ENCODE data around the gene EIF2S2.

EIF2S2 gene

DNA sequence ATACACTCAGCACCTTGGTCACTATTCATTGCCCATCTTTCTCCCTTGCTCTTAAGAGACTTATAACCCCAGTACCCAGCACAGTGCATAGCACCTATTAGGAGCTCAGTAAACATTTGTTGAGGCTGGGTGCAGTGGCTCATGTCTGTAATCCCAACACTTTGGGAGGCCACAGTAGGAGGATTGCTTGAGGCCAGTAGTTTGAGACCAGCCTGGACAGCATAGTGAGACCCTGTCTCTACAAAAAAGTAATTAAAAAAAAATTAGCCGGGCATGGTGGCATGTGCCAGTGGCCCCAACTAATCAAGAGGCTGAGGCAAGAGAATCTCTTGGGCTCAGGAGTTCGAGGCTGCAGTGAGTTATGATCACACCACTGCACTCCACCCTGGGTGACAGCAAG lies 8.2 kb upstream of the EIF2S2 start:
- FAIRE-seq, result no peak

DNA sequence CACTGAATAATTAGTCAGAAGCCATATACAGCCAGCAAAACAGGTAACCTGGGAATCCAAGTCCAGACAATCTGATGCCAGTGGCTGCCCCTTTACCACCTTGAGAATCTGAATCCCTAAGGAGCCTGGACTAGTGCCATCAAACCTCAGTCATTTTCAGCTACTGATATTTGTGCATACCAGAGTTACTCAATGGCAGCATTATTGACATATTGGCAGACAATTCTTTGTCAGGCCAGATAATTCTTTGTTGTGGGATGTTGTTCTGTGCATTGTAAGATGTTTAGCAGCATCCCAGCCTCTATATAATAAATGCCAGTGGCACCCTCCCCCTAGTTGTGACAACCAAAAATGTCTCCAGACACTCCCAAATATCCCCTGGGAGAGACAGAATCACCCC lies 3.2 kb upstream of the EIF2S2 start:
- FAIRE-seq, result no peak

DNA sequence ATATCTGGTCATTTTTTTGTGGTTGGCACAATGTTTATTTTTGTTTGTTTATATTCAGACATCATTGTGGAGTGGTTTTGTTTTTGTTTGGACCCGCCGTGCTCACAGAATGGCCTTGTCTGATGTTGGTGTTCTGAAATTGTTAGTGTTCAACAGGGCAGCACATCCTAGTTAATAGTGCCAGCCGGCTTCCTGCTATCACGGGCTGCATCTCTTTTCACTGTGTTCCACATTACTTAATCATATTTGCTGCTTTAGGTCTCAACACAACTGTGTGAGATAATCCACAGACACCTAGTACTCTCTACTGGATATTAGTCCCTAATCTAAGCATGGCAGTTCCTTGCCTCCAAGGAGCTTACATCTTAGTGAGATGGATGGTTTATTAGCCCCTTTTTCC lies 2.8 kb upstream of the EIF2S2 start:
- FAIRE-seq, result no peak

DNA sequence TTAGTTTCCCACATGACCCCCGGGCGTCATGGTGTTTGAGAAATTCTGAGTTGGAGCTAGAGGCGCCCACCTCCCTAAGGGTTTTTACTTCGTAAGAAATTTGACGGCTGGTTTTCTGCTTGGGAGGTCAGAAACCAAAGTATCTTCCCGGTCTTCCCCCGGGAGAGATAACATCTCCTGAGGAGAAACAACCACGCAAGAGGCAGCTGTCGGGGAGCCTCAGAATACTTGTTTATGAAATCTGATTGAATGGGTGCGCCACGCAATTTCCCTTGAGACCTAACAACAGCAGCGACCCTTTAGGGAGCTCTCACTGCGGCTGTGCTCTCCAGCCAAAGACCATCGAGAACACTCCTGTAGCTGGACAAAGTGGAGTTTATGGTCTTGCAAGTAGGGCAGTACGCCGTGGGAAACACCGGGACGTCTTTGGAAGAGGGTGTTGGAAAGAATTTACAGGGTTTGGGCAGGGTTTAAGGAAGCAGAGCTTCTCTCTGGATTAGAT lies 608 bp upstream of the EIF2S2 start:
- FAIRE-seq, result no peak

DNA sequence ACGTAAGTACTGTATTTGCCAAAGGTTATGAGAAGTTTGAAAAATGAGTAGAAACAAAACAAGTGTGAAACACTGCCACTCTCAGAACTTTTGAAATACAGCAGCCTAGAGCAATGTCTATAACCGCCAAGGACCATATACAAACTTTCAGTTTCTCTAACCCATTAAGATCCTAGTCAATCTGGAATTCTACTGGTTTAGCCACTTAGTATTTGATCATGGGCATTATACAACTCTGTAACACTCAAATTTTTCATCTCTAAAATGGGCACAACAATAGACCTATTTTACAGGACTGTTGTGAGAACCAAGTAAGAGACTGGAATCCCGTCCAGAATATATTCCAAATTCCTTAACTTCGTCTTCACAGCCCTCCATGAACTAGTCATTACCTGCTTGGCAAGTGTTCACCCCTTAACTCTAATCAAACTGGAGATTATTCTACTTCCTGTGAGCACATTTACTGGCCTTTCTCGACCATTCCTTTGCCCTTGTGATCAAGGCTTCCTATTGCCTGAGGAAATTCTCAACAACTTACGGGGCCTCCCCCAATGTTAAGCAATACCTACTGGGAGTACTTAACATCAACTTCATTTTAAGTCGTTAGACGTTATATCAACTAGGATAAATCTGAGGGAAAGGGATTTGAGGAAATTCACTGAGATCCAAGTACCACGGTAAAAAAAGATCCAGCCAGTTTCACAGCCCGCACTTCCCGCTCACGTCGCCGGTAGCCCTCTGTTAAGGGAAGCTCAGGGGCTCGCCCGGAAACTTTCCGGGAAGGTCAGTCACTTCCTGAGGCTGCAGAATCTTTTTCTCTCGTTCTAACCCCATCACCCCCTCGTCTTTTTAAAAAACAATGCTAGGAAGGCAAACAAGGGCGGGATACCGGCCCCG lies 1.1 kb downstream of the EIF2S2 start:
- FAIRE-seq, result no peak

DNA sequence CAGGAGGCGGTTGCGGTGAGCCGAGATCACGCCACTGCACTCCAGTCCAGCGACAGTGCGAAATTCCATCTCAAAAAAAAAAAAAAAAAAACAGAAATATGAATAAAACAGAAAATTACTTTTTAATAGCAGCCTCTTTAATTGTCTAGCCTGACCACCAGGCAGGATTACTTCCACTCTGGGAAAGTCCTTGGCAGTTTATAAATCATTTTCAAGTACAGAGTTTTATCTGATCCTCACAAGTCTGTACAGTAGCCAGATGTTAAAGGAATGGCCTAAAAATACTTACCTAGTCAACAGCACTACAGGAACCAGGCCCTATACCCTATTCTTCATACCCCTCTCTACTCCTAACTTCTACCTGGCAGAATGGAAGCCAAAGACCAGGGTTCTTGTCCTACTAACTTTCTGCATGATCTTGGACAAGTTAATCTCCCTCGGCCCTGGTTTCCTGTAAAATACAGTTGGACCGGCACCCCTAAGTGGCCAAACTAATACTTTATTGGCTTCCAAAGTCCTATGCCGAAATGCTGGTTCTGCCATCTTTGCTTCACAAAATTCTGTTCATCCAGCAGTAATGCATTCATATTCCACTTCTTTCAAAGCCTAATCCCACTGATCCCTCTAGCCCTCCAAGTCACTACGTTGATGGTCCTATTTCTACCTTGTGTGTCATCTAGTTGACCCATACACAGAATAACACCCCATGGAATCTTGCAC lies 1.9 kb downstream of the EIF2S2 start:
- FAIRE-seq, result no peak

DNA sequence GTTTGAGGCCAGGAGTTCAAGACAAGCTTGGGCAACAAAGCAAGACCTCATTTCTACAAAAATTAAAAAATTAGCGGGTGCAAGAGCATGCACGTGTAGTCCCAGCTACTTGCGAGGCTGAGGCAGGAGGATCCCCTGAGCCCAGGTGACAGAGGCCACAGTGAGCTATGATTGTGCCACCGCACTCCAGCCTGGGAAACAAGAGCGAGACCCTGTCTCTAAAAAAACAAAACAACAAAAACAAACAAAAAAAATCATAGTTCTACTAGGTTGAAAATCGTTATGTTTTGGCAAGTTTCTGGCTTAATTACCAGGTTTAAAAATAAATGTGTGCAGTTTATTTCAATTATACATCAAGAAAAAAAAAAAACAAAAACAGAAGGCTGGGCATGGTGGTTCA lies 2.6 kb downstream of the EIF2S2 start:
- no peak for FAIRE-seq

DNA sequence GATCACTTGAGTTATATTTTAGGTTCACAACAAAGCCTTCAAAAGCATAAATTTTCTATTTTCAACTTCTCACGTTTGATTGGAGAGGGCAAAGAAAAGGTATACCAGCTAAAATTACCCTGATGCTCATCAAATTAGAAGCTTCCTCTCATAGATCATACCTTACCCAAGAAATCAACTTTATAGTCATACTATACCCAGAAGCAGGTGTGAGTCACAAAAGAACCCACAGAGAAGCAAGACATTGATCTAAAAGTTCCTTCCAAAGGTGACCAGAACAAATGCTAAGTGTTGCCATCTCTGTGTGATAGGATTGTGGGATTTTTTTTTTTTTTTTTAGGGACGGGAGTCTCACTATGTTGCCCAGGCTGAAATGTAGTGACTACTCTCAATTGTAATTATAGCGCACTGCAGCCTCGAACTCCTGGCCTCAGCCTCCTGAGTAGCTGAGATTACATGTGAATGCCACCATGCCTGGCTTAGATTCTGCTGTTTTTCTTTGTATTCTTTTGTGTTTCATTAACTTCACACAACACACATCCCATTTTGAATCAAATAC lies 3.3 kb downstream of the EIF2S2 start:
- FAIRE-seq, result no peak

DNA sequence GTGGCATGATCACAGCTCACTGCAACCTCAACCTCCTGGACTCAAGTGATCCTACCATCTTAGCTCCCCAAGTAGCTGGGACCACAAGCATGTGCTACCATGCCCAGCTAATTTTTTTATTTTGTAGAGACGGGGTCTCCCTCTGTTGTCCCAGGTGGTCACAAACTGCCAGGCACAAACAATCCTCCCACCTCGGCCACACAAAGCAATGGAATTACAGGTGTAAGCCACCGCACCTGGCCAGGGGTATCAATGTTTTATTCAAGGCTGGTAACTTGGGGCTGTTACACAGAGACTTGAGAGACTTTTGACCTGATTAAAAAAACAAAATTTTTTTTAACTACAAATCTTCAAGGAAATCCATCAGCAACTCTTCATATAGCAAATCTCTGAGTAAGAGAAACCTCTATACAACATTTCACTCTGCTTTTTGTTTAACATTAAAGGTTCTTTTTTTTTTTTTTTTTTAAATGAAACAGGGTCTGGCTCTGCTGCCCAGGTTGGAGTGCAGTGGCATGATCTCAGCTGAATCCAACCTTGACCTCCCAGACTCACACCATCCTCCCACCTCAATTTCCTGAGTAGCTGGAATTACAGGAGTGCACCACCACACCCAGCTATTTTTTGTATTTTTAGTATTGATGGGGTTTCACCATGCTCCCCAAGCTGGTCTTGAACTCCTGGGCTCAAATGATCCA lies 5.9 kb downstream of the EIF2S2 start:
- no peak for FAIRE-seq

DNA sequence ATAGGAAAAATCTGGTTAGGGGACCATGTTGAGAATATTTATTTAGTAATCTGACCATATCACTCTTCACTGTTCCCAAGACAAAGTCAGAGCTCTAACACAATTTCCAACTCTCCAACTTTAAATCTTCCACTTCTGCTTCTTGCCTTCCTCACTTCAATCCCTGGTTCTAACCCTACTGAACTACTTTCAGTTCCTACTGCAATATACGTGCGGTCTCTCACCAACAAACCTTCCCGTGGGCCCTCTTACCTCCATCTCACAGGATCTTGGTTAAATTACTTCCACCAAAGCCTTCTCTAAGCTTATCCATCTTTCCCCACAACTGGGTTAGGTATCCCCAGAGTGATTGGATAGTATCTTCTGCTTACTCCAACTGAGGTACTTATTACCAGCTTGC lies 8.0 kb downstream of the EIF2S2 start:
- FAIRE-seq, result no peak

DNA sequence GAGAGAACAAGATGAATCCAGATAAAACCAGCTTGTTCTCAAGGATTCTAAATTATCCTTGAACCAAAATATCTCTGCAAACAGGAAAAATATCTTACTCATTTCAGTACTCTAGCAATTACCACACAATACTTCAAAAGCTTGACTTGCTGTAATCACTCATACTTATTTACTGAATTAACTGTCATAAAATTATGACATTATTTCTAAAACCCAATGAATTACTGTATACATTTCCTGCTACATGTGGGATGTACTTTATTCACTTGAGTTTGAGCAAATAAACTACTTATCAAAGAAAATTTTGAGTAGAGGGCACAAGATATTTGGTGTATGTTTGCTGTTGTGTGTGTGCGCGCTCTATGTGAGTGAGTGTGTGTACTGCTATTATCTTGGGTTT lies 9.7 kb downstream of the EIF2S2 start:
- no peak for FAIRE-seq

DNA sequence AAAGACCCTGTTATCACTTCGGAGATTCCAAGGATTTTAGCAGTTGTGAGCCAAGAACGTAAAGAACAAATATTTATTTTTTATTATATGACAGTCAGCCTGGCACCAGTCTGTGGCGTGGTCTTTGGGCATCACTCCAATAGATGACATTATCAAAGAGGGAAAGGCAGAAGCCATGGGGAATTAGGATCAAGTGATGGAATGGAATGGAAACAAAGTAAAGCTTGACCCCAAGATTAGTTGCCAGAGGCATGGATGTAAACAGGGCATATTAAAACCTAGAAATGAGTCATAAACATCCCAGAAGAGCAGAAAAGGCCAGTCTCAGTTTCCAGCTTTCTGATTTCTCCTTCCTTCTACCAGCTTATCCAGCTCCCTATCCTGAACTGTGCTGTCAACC lies 11.5 kb downstream of the EIF2S2 start:
- FAIRE-seq, result no peak

DNA sequence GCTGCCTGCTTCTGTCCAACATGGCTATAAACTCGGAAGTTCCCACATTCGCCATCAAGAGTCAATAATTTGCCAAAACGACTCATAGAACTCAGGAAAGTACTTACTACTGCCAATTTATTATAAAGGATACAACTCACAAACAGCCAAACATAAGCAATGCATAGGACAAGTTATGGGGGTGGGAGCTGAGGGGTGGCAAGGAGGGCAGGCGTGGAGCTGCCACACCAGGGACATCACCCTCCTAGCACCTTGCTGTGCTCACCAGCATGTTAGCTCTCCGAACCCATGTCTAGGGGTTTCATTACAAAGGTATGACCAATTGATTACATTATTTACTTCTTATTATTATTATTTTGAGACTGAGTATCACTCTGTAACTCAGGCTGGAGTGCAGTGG lies 12.4 kb downstream of the EIF2S2 start:
- no peak for FAIRE-seq

DNA sequence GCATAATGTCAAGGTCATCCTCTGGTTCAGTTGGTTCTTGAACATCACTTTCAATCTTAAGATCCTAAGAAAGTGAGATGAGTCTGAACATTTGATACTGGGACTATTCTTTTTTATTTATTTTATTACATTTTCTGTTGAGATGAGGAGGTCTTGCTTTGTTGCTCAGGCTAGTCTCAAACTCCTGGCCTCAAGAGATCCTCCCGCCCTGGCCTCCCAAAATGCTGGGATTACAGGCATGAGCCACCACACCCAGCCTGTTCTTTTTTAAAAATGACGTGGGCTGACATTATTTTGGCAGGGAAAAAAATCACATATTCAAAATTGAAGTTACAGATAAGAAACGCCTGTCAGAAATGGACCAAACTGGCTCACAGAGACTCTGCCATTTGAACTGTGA lies 13.5 kb downstream of the EIF2S2 start:
- FAIRE-seq, result no peak

DNA sequence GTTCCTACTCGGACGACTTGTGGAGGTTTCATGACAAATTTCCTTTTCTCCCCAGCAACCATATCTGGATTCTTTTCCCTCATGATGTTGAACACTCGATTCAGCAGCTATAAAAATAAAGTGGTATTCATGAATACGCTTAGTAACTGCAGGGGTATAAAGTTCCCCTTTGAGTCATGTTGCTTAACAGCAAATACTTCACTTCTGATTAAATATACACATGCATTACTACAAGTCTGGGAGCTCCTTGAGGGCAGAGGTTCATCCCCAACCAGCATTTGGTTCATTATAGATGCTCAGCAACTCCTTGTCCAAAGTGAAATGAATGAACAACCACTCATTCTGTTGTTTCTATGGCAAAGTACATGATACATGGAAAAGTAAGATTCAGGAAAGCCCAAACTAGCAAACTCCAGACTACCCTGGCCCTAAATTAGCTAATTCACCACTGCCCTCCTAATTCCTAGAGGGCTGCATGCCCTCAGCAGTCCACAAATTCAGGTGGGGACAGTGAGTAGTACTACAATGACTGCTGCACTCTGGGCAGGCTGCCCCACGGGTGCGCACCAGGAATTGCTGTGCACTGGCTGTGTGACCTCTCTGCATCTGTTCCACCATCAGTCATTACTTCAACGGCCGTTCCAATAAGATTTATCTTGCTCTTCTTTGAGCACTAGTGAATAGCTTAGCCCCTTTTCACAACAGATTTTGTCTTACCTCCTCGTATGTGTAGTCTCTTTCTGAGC lies 15.2 kb downstream of the EIF2S2 start:
- FAIRE-seq, result no peak

DNA sequence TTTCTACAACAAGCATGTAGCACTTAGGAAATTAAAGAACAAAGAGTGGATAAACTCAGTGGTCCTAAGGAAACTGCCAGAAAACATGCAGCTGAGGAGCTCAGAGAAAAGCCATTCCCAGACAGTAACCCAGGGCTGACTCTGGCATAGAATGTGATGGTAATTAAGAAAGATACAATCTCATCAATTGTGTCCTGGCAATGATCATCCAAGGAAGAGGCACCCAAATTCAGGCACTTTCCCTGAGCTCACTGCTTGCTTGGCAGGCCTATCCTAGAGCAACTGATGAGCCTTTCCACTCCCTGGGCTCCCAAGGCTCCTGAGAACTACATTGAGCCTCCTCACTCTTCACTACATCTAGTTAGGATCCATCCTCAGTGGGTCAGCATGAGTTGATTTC lies 16.2 kb downstream of the EIF2S2 start:
- no peak for FAIRE-seq

DNA sequence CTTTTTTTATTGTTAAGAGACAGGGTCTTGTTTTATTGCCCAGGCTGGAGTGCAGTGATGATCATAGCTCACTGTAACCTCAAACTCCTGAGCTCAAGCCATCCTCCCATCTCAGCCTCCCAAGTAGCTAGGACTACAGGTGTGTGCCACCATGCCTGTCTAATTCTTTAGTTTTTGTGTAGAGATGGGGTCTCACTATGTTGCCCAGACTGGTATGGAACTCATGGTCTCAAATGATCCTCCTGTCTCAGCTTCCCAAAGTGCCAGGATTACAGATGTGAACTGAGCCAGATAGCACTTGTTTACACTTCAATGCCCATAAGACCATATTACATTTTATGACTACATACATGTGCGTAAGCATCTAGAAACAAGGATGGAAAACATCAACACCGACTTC lies 18.1 kb downstream of the EIF2S2 start:
- FAIRE-seq, result no peak

DNA sequence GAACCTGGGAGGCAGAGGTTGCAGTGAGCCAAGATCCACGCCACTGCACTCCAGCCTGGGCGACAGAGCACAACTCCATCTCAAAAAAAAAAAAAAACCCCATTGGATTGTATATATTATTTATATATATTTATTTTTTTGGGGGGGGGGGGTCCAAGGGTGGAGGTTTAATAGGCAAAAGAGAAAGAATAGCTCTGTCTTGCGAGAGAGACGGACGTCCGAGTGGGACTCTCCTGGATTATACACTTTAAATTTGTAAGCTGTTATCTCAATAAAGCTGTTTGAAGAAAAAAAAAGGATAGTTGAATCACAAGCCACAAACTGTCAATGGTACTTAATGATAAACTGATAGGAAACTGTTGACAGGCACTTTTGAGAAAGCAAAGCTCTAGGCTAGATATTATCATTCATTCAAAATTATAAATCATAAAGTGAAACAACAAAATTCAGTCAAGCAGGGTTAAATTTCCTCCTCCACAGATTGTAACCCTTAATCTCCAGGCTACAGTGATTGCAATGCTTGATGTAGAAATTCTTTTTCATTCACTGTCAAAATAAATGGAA lies 20.3 kb downstream of the EIF2S2 start:
- no peak for FAIRE-seq

DNA sequence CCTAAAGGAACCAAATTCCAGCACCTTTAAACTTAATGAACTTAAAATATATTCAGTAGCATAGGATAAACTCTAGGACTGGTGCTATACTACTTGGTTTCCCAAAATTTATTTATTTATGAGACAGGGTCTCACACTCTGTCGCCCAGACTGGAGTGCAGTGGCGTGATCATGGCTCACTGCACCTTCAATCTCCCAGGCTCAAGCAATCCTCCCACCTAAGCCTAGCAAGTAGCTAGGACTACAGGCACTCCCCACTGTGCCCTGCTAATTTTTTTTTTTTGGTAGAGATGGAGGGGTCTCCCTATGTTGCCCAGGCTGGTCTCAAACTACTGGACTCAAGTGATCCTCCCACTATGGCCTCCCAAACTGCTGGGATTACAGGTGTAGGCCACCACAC lies 21.4 kb downstream of the EIF2S2 start:
- FAIRE-seq, result no peak

DNA sequence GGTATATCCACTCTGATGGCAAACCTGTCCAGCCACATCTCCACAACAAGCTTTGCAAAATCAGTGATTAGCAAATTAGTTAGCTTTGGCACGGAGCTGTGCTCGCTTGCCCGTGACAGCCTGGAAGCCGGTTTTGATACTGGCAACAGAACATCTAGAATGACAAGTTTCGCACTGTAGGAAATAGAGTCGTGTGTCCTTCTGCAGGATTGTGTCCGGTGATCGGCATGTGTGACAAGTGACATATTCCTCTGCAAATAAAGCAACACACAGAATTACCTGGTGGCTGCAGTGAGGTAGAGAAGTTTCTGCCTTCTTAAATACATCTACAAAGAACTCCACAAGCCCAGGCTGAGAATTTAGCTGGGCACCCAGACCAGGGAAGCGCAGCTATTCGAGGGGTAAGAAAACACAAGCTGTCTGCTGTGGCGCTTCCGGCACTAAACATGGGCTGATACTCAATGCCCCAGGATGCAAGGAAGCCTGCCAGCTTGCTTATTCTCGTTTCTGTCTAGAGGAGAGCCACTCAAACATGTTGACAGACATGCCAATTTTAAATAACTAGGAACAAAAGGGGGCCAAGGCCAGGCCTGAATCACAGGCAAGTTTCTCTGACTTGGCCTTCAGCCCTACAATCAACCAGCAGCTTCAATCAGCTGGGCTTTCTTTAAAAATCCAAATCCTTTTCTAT lies 22.2 kb downstream of the EIF2S2 start:
- no peak for FAIRE-seq

DNA sequence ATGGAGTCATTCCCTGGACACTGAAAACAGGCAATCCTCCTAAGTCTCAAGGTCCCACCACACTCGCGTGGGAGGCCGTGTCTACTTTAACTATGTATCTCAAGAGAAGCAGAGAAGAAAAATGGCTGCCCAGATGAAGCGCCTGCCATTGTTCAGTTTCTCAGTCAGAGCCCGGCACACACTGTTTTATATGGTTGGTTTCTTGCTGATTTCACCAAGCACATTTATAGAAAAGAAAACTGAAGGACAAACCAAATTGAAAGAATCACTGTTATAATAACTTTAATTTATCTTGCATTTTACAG lies 22.9 kb downstream of the EIF2S2 start:
- no peak for FAIRE-seq
